HepG2 (cell line): ENCODE results near the gene STRBP. TPM values are rescaled to one million over a fixed set of nuclear protein-coding genes. Genes with fewer than 3 reads are reported as not detected.

Experiments
- ATAC-seq: fragments of 200-7000 bp; cut with Tn5 transposase; 3 replicates; pipeline ENCODE4 v1.9.1; 2020; ENCODE audit warnings: mild to moderate bottlenecking, moderate library complexity
- BruUV-seq: library from RNA; stranded (reverse); fragments of 400-500 nt; replicated peaks from 2 replicates; lab custom pipeline; 2021; lab: Mats Ljungman, UMichigan
- CTCF ChIA-PET: fragments of 300-600 bp; formaldehyde crosslinking; extraction: SDS; loops from one replicate; lab custom pipeline; 2021; ENCODE audit warnings: low total read pairs, inconsistent platforms, low intra/inter-chr PET ratio; lab: Yijun Ruan, JAX
- POLR2A ChIA-PET: fragments of 350-600 bp; sonication (Branson Sonifier 250); formaldehyde crosslinking; loops from one replicate; lab custom pipeline; 2020; ENCODE audit warnings: antibody characterized with exemption, inconsistent platforms; lab: Yijun Ruan, JAX
- DNase-seq: peaks from one replicate; pipeline ENCODE4 v3.0.0-alpha.2; 2015; ENCODE audit warnings: low spot score
- FAIRE-seq: peaks from 3 replicates; lab custom pipeline; 2011; peaks lifted over from hg19 to GRCh38; lab: Jason Lieb, UNC
- H2AFZ ChIP-seq: one replicate; pipeline ENCODE4 v1.6.1; 2011; ENCODE audit warnings: low read length, inconsistent platforms
- H3K27ac ChIP-seq: fragments of 300-600 bp; 3 replicates; pipeline ENCODE4 v1.8.0; 2011; ENCODE audit warnings: mixed run types, mild to moderate bottlenecking, mixed read lengths, low read length, inconsistent platforms; ENCODE audit not compliant: insufficient read depth; ENCODE audit errors: extremely low read length
- H3K27me3 ChIP-seq, 2 experiments: fragments of 200-600 bp in 1 of 2; 2 replicates in 1 of 2; 3 replicates in 1 of 2; pipeline versions ENCODE4 v1.6.0 to v1.8.0; 2011; ENCODE audit warnings: low read length in 2 of 2, mild to moderate bottlenecking in 2 of 2, moderate library complexity in 2 of 2, inconsistent platforms in 1 of 2; ENCODE audit not compliant: insufficient read depth in 2 of 2, control insufficient read depth in 1 of 2
- H3K36me3 ChIP-seq, 2 experiments: fragments of 200-600 bp in 1 of 2; replicated peaks in 1 of 2; 2 replicates in 1 of 2; 3 replicates in 1 of 2; pipeline versions ENCODE4 v1.5.1 to v1.8.0; 2011; ENCODE audit warnings: low read length in 2 of 2, inconsistent platforms in 1 of 2; ENCODE audit not compliant: insufficient read depth in 2 of 2, control insufficient read depth in 1 of 2
- H3K4me1 ChIP-seq: 2 replicates; pipeline ENCODE4 v1.5.1; 2012; ENCODE audit warnings: low read length, inconsistent platforms; ENCODE audit not compliant: insufficient read depth
- H3K4me2 ChIP-seq: 2 replicates; pipeline ENCODE4 v1.6.0; 2011; ENCODE audit warnings: low read depth, low read length, inconsistent platforms
- H3K4me3 ChIP-seq, 3 experiments: fragments of 200-600 bp in 1 of 3; sonication (generic), shearing (Covaris generic) in 1 of 3; replicated peaks in 1 of 3; 2 replicates each; pipeline ENCODE4 v1.5.1; 2011 to 2016; ENCODE audit warnings: low read length in 3 of 3, inconsistent platforms in 2 of 3, low read depth in 2 of 3, mild to moderate bottlenecking in 2 of 3, control low read depth in 1 of 3, mixed read lengths in 1 of 3; ENCODE audit not compliant: insufficient read depth in 1 of 3
- H3K79me2 ChIP-seq: one replicate; pipeline ENCODE4 v1.6.1; 2011; ENCODE audit warnings: low read length, inconsistent platforms; ENCODE audit not compliant: insufficient read depth
- H3K9ac ChIP-seq: 2 replicates; pipeline ENCODE4 v1.6.0; 2011; ENCODE audit warnings: mild to moderate bottlenecking, low read depth, low read length, inconsistent platforms; ENCODE audit not compliant: insufficient read depth
- H3K9me3 ChIP-seq: 2 replicates; pipeline ENCODE4 v1.5.1; 2012; ENCODE audit warnings: mild to moderate bottlenecking, low read length
- H4K20me1 ChIP-seq: 2 replicates; pipeline ENCODE4 v1.6.0; 2011; ENCODE audit warnings: inconsistent platforms, mild to moderate bottlenecking, low read length, moderate library complexity; ENCODE audit not compliant: insufficient read depth
- EEA1 ChIP-seq: sonication (generic); formaldehyde crosslinking; IDR thresholded peaks from 2 replicates; pipeline ENCODE4 v1.5.1; 2020; ENCODE audit warnings: mild to moderate bottlenecking, missing genetic modification reagents, borderline replicate concordance
- FOXA3 ChIP-seq: IDR thresholded peaks from 2 replicates; pipeline ENCODE4 v1.6.1; 2016; ENCODE audit warnings: missing genetic modification reagents, missing compliant biosample characterization
- GMEB1 ChIP-seq: sonication (generic); formaldehyde crosslinking; IDR thresholded peaks from 2 replicates; pipeline ENCODE4 v1.5.1; 2020; ENCODE audit warnings: missing genetic modification reagents, mild to moderate bottlenecking, borderline replicate concordance
- GZF1 ChIP-seq: sonication (generic); formaldehyde crosslinking; IDR thresholded peaks from 2 replicates; pipeline ENCODE4 v1.5.1; 2020; ENCODE audit warnings: mild to moderate bottlenecking, missing genetic modification reagents
- KDM1A ChIP-seq: IDR thresholded peaks from 2 replicates; pipeline ENCODE4 v1.6.1; 2016; ENCODE audit warnings: missing compliant biosample characterization
- MIER2 ChIP-seq: IDR thresholded peaks from 2 replicates; pipeline ENCODE4 v1.6.1; 2016; ENCODE audit warnings: missing biosample characterization, missing genetic modification reagents
- MYC ChIP-seq: sonication (generic); formaldehyde crosslinking; IDR thresholded peaks from 2 replicates; pipeline ENCODE4 v1.9.0; 2021; ENCODE audit warnings: missing genetic modification reagents, borderline replicate concordance
- POLR2AphosphoS2 ChIP-seq: IDR thresholded peaks from 2 replicates; pipeline ENCODE4 v1.6.1; 2011; ENCODE audit warnings: low read depth, low read length, improper control_type of control experiment
- REPIN1 ChIP-seq: sonication (generic); formaldehyde crosslinking; IDR thresholded peaks from 2 replicates; pipeline ENCODE4 v1.8.0; 2022; ENCODE audit warnings: missing genetic modification reagents, low read depth, mild to moderate bottlenecking, borderline replicate concordance
- SMAD3 ChIP-seq: sonication (generic); formaldehyde crosslinking; IDR thresholded peaks from 2 replicates; pipeline ENCODE4 v1.4.0; 2020; ENCODE audit warnings: missing genetic modification reagents
- SNRNP70 ChIP-seq: fragments of 200-400 bp; formaldehyde crosslinking; IDR thresholded peaks from 2 replicates; pipeline ENCODE4 v1.6.1; 2017; ENCODE audit warnings: mild to moderate bottlenecking, low read depth, low read length, moderate library complexity
- SRY ChIP-seq: sonication (generic); formaldehyde crosslinking; IDR thresholded peaks from 2 replicates; pipeline ENCODE4 v1.8.0; 2022; ENCODE audit warnings: mild to moderate bottlenecking, missing genetic modification reagents
- TBX2 ChIP-seq: sonication (generic); formaldehyde crosslinking; IDR thresholded peaks from 2 replicates; pipeline ENCODE4 v1.5.0; 2020; ENCODE audit warnings: missing genetic modification reagents, mild to moderate bottlenecking, borderline replicate concordance
- TCF7 ChIP-seq: sonication (generic); IDR thresholded peaks from 2 replicates; pipeline ENCODE4 v1.6.1; 2016; ENCODE audit warnings: antibody characterized with exemption, low read depth
- TSC22D2 ChIP-seq: sonication (generic); formaldehyde crosslinking; IDR thresholded peaks from 2 replicates; pipeline ENCODE4 v1.5.1; 2020; ENCODE audit warnings: missing genetic modification reagents, mild to moderate bottlenecking, borderline replicate concordance
- ZMAT5 ChIP-seq: sonication (generic); formaldehyde crosslinking; IDR thresholded peaks from 2 replicates; pipeline ENCODE4 v1.5.0; 2020; ENCODE audit warnings: mild to moderate bottlenecking, low read depth, missing genetic modification reagents, borderline replicate concordance
- ZNF225 ChIP-seq: sonication (generic); formaldehyde crosslinking; IDR thresholded peaks from 2 replicates; pipeline ENCODE4 v1.4.0; 2020; ENCODE audit warnings: mild to moderate bottlenecking, missing genetic modification reagents
- ZNF24 ChIP-seq: fragments of 450-650 bp; IDR thresholded peaks from 2 replicates; pipeline ENCODE4 v1.6.1; 2017; ENCODE audit warnings: antibody characterized with exemption, mild to moderate bottlenecking
- ZNF510 ChIP-seq: sonication (generic); formaldehyde crosslinking; IDR thresholded peaks from 2 replicates; pipeline ENCODE4 v1.4.0; 2020; ENCODE audit warnings: low read depth, mild to moderate bottlenecking, missing genetic modification reagents
- ZNF558 ChIP-seq: sonication (generic); formaldehyde crosslinking; IDR thresholded peaks from 2 replicates; pipeline ENCODE4 v1.9.0; 2022; ENCODE audit warnings: mild to moderate bottlenecking, missing genetic modification reagents, borderline replicate concordance
- ZNF564 ChIP-seq: sonication (generic); formaldehyde crosslinking; IDR thresholded peaks from 2 replicates; pipeline ENCODE4 v1.8.1; 2023; ENCODE audit warnings: mild to moderate bottlenecking, missing genetic modification reagents
- WGBS: methylation state at CpG from one replicate; pipeline ENCODE4 v1.1.6; 2017; ENCODE audit warnings: low lambda C conversion rate; 5-methylcytosine and 5-hydroxymethylcytosine counted together
- in situ Hi-C: cut with HindIII; loops from 2 replicates; pipeline ENCODE4 v1.10.0; 2017; ENCODE audit warnings: low pct_unique_long_range_greater_than_20kb; ENCODE audit not compliant: extremely low pct_ligation_motif_present
- intact Hi-C: fragments of 100-400 bp; cut with micrococcal nuclease; formaldehyde crosslinking; loops from one replicate; pipeline ENCODE4 v1.10.0; 2022; ENCODE audit not compliant: unreplicated experiment
- polyA plus RNA-seq, 8 experiments: library from polyadenylated mRNA; depleted of rRNA in 3 of 8; stranded (reverse) in 7 of 8; unstranded in 1 of 8; fragments of >200 nt; fragmentation: Illumina TruSeq in 4 of 8; extraction: Trizol in 4 of 8; gene quantifications; 2 replicates each; pipeline versions ENCODE4 v1.2.1 to v1.2.3, GENCODE V29; 2011 to 2016; ENCODE audit warnings: low read depth in 4 of 8, missing spikeins in 1 of 8, mixed read lengths in 1 of 8; ENCODE audit not compliant: insufficient read depth in 1 of 8
- total RNA-seq, 5 experiments: library from RNA; depleted of rRNA; stranded (reverse); fragments of >200 nt; fragmentation: Illumina TruSeq; extraction: Trizol; gene quantifications; 2 replicates each; pipeline ENCODE4 v1.2.3, GENCODE V29; 2016; ENCODE audit warnings: low read depth in 1 of 5

STRBP gene
- total and polyA plus RNA-seq, 2 of the 13 experiments (the other 11 are each of a cell fraction or from before 2014, with no cell fraction given), result 14.5 to 38.5 TPM

GRCh38 chr9:123149067-123149466 is 119.3 kb downstream of the STRBP start (continued):
- TF ChIP-seq ZNF24, result no peak
- TF ChIP-seq REPIN1, result no peak

- DNase-seq (no peak), ATAC-seq (no peak), FAIRE-seq (no peak)
- Histone ChIP-seq H3K9ac (no peak overlapping the region), H3K27ac (no peak overlapping the region), H3K4me1 (peaks cover under 1% of the 10 kb centered on the region), H3K4me3 (no peak overlapping the region), H3K79me2 (no peaks in the 10 kb centered on the region), H3K36me3 (peaks cover 1 to 12% of the 10 kb centered on the region in 2 experiments; a peak in 3 of 5 replicates), H4K20me1 (no peaks in the 10 kb centered on the region), H3K9me3 (no peaks in the 10 kb centered on the region), H3K4me2 (no peak overlapping the region), H3K27me3 (no peaks in the 10 kb centered on the region), H2AFZ (no peak overlapping the region)
- in situ Hi-C loops, result no loop called here
- no TSS peak for BruUV-seq
- intact Hi-C loops, result no loop called here
- WGBS, result 98% methylated on average over 2 of the region's 2 CpGs
- TF ChIP-seq GZF1 (CRISPR knock-in tag) (no peak), ZNF225 (CRISPR knock-in tag) (no peak), SMAD3 (no peak), TCF7 (no peak), ZNF510 (no peak), KDM1A (no peak), SNRNP70 (no peak), TBX2 (no peak), ZNF558 (CRISPR knock-in tag) (no peak), ZNF564 (CRISPR knock-in tag) (no peak), POLR2AphosphoS2 (no peak), MYC (CRISPR knock-in tag) (no peak), FOXA3 (CRISPR knock-in tag) (no peak), TSC22D2 (CRISPR knock-in tag) (no peak), MIER2 (CRISPR knock-in tag) (no peak), SRY (CRISPR knock-in tag) (no peak), EEA1 (CRISPR knock-in tag) (no peak), ZMAT5 (no peak), GMEB1 (CRISPR knock-in tag) (no peak)
- CTCF ChIA-PET, result no interaction called here
- POLR2A ChIA-PET, result no interaction called here
Measured at GRCh38 chr9:123138163-123138562, 130.2 kb downstream of the STRBP start.
